ENCODE results near the gene L3MBTL4.

Gene L3MBTL4

DNA sequence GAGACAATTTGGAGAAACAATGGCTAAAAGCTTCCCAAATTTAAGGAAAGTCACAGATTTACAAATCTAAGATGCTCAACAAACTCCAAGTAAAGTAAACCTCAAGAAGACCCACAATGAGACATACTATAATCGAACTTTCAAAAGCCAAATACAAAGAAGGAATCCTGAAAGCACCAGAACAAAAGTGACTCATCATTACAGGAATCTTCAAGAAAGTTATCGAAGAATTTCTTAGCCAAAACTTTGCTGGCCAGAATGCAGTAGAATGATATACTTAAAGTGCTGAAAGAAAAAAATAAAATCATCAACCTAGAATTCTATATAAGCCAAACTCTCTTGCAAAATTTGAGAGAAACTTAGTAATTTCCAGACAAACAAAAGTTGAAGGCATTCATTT is 412.8 kb downstream of the L3MBTL4 start:
- Mint-ChIP-seq H3K9me3 (peaks cover 30% of the 10 kb centered on the region), H3K27me3 (ENCODE audit: low read depth) (peaks cover 5% of the 10 kb centered on the region), H3K4me3 (no peak overlapping the region), H3K27ac (no peak overlapping the region), H3K36me3 (ENCODE audit: low read depth) (peaks cover 9% of the 10 kb centered on the region), H3K4me1 (ENCODE audit: low read depth) (peaks cover 36% of the 10 kb centered on the region)
- DNase-seq (ENCODE audit: low spot score), result no peak

DNA sequence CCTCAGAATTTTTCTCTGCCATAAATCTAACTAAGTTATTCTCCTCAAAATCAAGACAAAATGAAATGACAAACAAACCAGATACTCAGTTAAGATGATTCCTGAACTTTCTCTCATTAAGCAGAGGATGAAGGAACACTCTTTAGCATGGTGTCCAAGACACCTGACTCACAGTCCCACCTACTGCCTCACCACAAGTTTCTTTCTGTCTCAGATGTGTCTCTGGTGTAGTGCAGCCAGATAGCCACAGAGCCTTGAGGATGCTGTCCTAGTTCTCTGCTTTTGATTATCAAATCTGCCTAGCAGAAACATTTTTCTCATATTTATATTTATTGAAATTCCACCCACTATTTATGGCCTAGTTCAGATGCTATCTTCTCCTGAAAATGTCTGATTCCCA is 415.8 kb downstream of the L3MBTL4 start:
- H3K4me1 Mint-ChIP-seq (ENCODE audit: low read depth), result peaks cover 23% of the 10 kb centered on the region
- DNase-seq (ENCODE audit: low spot score), result peak; percentile 19
- H3K27ac Mint-ChIP-seq, result no peak overlapping the region
- peaks cover 9% of the 10 kb centered on the region for H3K27me3 Mint-ChIP-seq (ENCODE audit: low read depth)
- H3K9me3 Mint-ChIP-seq, result peaks cover 21% of the 10 kb centered on the region
- no peak overlapping the region for H3K4me3 Mint-ChIP-seq
- peaks cover 9% of the 10 kb centered on the region for H3K36me3 Mint-ChIP-seq (ENCODE audit: low read depth)

DNA sequence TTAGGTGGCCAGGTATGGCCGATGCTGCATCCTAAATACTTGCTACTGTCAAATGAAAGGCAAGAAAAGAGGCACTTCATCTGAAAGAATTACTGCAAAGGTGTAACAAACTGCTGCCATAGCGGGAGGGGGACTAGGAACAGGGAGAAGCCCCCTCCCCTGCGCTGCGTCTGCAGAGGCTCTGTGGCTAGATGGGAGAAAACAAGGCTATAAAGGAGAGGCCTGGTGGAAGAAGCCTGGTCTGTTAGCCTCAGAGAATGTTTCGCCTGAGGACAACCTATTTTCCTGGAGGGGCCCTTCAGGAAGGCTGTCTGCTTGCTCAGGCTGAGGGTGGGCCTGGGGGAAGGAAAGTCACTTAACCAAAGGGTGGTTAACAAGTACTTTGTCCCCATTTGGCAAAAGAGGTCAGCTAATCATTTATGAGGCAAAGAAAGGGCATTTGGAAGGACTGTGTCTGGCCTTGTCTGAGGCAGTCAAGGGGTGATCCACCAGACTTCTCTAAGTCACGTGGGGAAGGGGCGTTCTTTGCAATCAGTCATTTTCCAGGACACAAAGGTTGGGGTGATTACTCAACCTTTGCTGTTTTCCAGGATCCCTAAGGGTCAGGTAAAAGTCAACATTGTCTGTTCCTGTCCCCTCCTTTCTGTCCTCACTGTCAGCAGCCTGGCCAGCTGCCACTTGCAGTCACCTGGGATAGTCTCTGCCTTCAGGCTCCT is 416.4 kb downstream of the L3MBTL4 start:
- H3K4me3 Mint-ChIP-seq, result no peak overlapping the region
- peaks cover 21% of the 10 kb centered on the region for H3K9me3 Mint-ChIP-seq
- no peak for DNase-seq (ENCODE audit: low spot score)
- no peak overlapping the region for H3K27ac Mint-ChIP-seq
- H3K4me1 Mint-ChIP-seq (ENCODE audit: low read depth), result peaks cover 17% of the 10 kb centered on the region
- H3K36me3 Mint-ChIP-seq (ENCODE audit: low read depth), result peaks cover 9% of the 10 kb centered on the region
- H3K27me3 Mint-ChIP-seq (ENCODE audit: low read depth), result peaks cover 9% of the 10 kb centered on the region

DNA sequence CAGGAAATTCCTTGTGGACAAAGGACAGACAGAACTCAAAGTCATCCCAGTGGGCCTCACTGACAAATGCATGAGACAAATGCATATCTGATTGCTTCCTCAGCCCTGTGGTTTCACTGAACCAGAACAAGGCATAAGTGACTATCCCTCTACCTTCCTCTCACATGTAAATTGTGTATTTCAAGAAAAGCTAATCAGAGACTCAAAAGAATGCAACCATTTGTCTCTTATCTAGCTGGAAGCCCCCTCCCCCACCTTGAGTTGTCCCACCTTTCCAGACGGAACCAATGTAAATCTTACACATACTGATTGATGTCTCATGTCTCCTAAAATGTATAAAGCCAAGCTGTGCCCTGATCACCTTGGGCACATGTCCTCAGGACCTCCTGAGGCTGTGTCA is 417.4 kb downstream of the L3MBTL4 start:
- no peak for DNase-seq (ENCODE audit: low spot score)
- Mint-ChIP-seq H3K27ac (no peak overlapping the region), H3K36me3 (ENCODE audit: low read depth) (peaks cover 9% of the 10 kb centered on the region)

DNA sequence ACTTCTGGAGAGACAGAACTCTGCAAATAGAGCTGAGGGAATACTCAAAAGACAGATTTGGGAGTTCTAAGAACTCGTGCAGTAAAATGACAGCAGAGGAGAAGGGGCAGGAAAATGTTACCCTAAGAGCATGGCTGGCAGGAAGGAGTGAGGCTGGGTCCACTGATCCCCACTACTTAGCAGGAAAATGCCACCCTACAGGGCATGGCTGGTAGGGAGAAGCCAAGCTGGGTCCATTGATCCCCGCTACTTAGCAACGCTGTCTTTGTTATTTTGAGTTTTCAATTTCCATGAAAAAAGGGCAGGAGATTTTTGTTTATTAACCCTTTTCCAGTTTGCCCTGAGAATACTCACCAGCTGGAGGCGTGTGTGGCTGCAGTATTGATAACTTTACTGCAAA is 419.1 kb downstream of the L3MBTL4 start:
- H3K4me1 Mint-ChIP-seq (ENCODE audit: low read depth), result peaks cover 10% of the 10 kb centered on the region
- H3K36me3 Mint-ChIP-seq (ENCODE audit: low read depth), result peaks cover 9% of the 10 kb centered on the region
- no peak overlapping the region for H3K27ac Mint-ChIP-seq
- H3K4me3 Mint-ChIP-seq, result no peak overlapping the region
- H3K27me3 Mint-ChIP-seq (ENCODE audit: low read depth), result peaks cover 12% of the 10 kb centered on the region
- peaks cover 21% of the 10 kb centered on the region for H3K9me3 Mint-ChIP-seq
- no peak for DNase-seq (ENCODE audit: low spot score)

More for the DNA sequence above, 417.4 kb downstream of the L3MBTL4 start:
- Mint-ChIP-seq H3K9me3 (peaks cover 23% of the 10 kb centered on the region), H3K4me3 (no peak overlapping the region), H3K4me1 (ENCODE audit: low read depth) (peaks cover 12% of the 10 kb centered on the region), H3K27me3 (ENCODE audit: low read depth) (peaks cover 9% of the 10 kb centered on the region)

DNA sequence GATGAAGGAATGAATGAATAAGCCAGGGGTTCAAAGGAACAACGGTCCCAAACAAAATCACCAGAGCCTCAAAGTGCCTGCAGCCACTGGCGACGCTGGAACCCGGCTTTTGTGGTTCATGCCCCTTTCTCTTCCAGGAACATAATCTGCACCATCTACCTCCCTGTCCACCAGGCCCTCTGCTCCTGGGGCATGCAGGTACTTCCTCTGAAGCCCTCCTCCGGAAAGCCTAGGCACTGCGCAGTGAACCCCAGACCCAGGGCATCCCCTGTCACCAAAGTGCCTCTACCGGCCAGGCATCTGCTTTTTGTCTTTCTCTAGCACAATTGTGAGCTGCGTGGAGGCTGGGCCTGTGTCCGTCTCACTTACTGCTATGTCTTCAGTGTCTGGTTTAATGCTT is 420.8 kb downstream of the L3MBTL4 start:
- Mint-ChIP-seq H3K4me1 (ENCODE audit: low read depth) (peaks cover 7% of the 10 kb centered on the region), H3K9me3 (peaks cover 9% of the 10 kb centered on the region), H3K27ac (no peak overlapping the region), H3K4me3 (no peak overlapping the region), H3K27me3 (ENCODE audit: low read depth) (peaks cover 10% of the 10 kb centered on the region), H3K36me3 (ENCODE audit: low read depth) (no peaks in the 10 kb centered on the region)
- no peak for DNase-seq (ENCODE audit: low spot score)

DNA sequence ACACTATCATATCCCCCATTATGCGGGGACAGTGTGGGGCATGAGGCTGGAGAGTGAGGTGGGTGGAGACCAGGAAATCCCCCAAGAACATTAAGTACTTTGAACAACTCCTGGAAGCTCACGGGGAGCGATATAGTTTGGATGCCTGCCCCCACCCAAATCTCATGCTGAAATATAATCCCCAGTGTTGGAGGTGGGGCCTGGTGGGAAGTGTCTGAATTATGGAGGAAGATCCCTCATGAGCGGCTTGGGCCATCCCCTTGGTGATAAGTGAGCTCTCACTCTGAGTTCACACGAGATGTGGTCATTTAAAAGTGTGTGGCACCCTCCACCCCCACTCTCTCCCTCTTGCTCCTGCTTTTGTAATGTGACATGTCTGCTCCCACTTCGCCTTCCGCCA is 422.3 kb downstream of the L3MBTL4 start:
- peaks cover 1% of the 10 kb centered on the region for H3K4me1 Mint-ChIP-seq (ENCODE audit: low read depth)
- DNase-seq (ENCODE audit: low spot score), result no peak
- no peak overlapping the region for H3K4me3 Mint-ChIP-seq
- no peaks in the 10 kb centered on the region for H3K36me3 Mint-ChIP-seq (ENCODE audit: low read depth)
- H3K9me3 Mint-ChIP-seq, result peaks cover 9% of the 10 kb centered on the region
- H3K27ac Mint-ChIP-seq, result no peak overlapping the region
- peaks cover 12% of the 10 kb centered on the region for H3K27me3 Mint-ChIP-seq (ENCODE audit: low read depth)

DNA sequence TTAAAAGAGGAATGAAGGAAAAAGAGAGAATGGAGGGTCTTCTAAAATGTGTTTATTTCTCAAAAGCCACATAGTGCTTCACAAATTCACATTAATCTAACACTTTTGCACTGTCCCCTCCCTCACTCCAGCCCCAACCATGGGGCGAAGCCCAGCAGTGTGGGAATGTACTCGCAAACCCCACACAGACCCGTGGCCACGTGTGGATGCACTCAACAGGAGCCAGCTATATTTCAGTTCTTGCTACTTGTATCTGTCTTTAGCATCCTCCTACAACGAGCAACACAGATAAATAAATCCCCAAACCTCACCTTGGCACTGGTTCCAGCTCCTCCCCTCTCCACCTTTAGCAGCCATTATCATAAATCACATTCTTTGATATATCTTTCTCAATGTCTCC is 427.5 kb downstream of the L3MBTL4 start:
- peaks cover 25% of the 10 kb centered on the region for H3K27me3 Mint-ChIP-seq (ENCODE audit: low read depth)
- H3K9me3 Mint-ChIP-seq, result peaks cover 4% of the 10 kb centered on the region
- no peak overlapping the region for H3K4me3 Mint-ChIP-seq
- no peaks in the 10 kb centered on the region for H3K36me3 Mint-ChIP-seq (ENCODE audit: low read depth)
- H3K27ac Mint-ChIP-seq, result no peak overlapping the region
- no peak for DNase-seq (ENCODE audit: low spot score)
- no peaks in the 10 kb centered on the region for H3K4me1 Mint-ChIP-seq (ENCODE audit: low read depth)

DNA sequence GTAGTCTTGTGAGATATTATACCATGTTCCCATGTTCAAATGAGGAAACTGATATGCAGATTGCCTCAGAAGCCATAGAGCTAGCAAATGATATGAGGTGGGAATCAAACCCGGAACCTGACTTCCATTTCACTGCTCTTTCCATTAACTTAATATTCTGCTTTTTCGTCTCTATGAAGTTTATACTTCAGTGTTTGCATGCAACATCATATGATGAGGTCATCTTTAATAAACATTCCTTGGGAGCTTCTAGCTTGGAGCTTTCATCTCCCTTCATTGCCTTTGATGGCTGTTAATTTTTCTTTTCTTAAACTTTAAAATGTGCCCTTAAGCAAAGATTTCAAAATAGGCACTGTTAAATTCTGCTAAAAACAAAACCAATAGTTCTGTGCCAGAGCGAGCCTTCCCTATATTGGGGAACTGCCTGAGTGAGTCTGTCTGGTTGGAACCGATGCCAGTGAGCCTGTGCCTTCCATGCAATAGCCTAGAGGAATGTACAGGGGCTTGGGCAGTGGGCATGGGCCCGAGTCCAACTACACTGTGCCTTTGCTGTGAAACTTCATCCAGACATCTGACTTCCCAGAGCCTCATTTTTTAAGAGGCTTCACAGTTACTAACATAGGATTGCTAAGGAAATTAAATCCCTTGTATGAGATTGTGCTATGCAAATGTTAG is 428.3 kb downstream of the L3MBTL4 start:
- H3K9me3 Mint-ChIP-seq, result no peaks in the 10 kb centered on the region
- no peaks in the 10 kb centered on the region for H3K4me1 Mint-ChIP-seq (ENCODE audit: low read depth)
- no peak for DNase-seq (ENCODE audit: low spot score)
- H3K27ac Mint-ChIP-seq, result no peak overlapping the region
- no peaks in the 10 kb centered on the region for H3K36me3 Mint-ChIP-seq (ENCODE audit: low read depth)
- peaks cover 22% of the 10 kb centered on the region for H3K27me3 Mint-ChIP-seq (ENCODE audit: low read depth)
- H3K4me3 Mint-ChIP-seq, result no peak overlapping the region

DNA sequence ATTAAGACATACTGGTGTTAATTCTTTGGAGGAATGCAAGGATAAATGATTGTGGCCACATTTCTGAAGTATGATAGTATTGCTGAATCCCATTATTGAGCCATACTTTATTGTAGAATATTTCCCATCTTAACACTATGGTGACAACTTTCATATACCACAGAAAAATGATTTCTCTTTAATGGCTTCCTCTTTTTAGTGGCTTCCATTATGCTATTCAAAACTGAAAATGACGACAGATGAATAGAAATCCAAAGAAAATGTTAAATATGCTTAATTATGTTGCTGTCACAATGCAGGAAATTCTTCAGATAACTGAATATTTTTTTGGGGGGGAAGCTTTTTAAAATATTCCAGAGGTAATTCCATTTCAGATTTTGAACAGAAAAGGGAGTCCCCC is 430.5 kb downstream of the L3MBTL4 start:
- no peaks in the 10 kb centered on the region for H3K9me3 Mint-ChIP-seq

DNA sequence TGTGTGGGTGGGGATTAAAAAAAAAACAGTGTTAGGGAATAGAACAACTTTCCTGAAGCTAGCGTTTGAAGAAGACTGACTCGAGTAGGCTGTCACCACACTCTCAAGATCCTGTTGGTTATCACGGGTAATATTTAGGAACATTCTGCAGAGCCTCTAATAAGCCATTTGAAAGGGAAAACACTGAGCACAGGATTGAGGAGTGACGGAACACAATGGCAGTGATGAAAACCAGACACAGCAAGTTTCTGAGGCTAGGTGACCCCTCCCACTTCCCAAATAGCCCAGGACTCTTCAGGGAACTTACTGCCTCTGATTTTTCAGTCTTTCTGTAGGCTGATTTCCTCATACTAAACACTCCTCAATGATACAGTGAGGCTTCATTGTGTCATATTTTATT is 431.2 kb downstream of the L3MBTL4 start:
- Mint-ChIP-seq H3K9me3 (no peaks in the 10 kb centered on the region), H3K27ac (no peak overlapping the region), H3K4me3 (no peak overlapping the region), H3K27me3 (ENCODE audit: low read depth) (peaks cover 22% of the 10 kb centered on the region), H3K36me3 (ENCODE audit: low read depth) (no peaks in the 10 kb centered on the region), H3K4me1 (ENCODE audit: low read depth) (peaks cover 2% of the 10 kb centered on the region)
- no peak for DNase-seq (ENCODE audit: low spot score)

More for the DNA sequence above, 430.5 kb downstream of the L3MBTL4 start:
- Mint-ChIP-seq H3K36me3 (ENCODE audit: low read depth) (no peaks in the 10 kb centered on the region), H3K4me3 (no peak overlapping the region), H3K27me3 (ENCODE audit: low read depth) (peaks cover 22% of the 10 kb centered on the region), H3K27ac (no peak overlapping the region), H3K4me1 (ENCODE audit: low read depth) (peaks cover 2% of the 10 kb centered on the region)
- no peak for DNase-seq (ENCODE audit: low spot score)

DNA sequence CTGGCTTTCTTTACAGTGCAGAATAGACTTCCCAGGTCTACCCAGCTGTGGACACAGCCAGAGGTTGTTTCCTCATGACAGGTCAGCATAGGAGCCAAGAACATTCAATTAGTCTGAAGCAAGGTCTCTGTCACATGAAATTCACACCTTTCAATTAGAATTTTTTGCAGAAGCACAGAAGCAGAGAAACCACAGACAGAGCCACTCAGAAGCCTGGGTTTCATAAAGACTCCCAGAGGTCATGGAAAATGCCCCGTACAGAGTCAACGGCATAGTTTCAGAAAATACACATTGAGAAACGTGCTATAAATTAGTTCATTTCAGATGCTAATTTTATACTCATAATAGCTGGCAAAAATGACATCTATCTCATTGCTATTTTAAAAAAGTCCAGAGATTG is 432.4 kb downstream of the L3MBTL4 start:
- no peaks in the 10 kb centered on the region for H3K9me3 Mint-ChIP-seq
- no peak overlapping the region for H3K27ac Mint-ChIP-seq
- no peaks in the 10 kb centered on the region for H3K36me3 Mint-ChIP-seq (ENCODE audit: low read depth)
- peaks cover 5% of the 10 kb centered on the region for H3K4me1 Mint-ChIP-seq (ENCODE audit: low read depth)
- no peak for DNase-seq (ENCODE audit: low spot score)
- peaks cover 18% of the 10 kb centered on the region for H3K27me3 Mint-ChIP-seq (ENCODE audit: low read depth)
- H3K4me3 Mint-ChIP-seq, result no peak overlapping the region

DNA sequence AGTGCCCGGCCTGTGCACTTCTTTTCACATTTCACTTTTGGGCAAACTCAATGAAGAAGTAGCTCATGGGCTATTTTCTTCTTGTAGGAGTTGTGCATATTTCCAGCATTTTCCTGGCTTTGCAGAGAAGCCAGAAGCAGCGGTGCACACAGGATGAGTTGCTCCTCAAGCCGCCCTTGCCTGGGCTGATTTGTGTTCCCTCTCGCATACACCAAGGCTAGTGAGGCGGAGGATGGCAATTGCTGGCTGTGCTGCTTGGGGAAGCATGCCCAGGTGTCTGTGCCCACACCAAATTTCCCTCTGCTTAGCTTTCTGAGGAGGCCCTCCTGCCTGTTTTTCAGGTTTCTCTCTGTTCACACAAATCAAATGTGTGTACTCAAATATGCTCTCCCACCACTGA is 434.0 kb downstream of the L3MBTL4 start:
- Mint-ChIP-seq H3K4me3 (no peak overlapping the region), H3K36me3 (ENCODE audit: low read depth) (no peaks in the 10 kb centered on the region), H3K9me3 (no peaks in the 10 kb centered on the region), H3K27ac (no peak overlapping the region), H3K4me1 (ENCODE audit: low read depth) (peaks cover 6% of the 10 kb centered on the region), H3K27me3 (ENCODE audit: low read depth) (peaks cover 10% of the 10 kb centered on the region)
- no peak for DNase-seq (ENCODE audit: low spot score)

DNA sequence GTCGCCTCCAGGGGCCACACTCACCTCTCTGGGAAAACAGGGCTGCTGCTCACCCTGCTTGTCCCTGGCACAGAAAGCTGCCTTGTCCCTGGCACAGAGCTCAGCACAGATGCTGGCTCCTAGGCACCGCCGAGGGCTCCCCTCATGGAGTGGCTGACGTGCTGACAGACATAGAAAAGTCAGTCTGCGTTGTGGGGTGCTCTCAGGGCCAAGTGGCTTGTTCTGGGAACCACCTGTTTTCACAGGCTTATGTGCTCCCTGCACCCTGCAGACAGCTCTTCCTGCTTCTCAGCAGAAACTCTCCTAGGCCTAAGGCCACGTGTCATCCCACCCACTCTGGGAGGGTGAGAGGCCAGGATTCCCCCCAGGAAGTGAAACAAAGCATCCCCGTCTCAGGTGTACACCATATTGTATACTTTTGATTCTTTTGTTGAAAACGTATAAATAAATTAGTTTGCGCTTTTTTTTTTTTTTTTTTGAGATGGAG is 434.7 kb downstream of the L3MBTL4 start:
- Mint-ChIP-seq H3K27me3 (ENCODE audit: low read depth) (peaks cover 4% of the 10 kb centered on the region), H3K36me3 (ENCODE audit: low read depth) (no peaks in the 10 kb centered on the region), H3K4me1 (ENCODE audit: low read depth) (peaks cover 14% of the 10 kb centered on the region), H3K9me3 (no peaks in the 10 kb centered on the region), H3K4me3 (no peak overlapping the region), H3K27ac (no peak overlapping the region)
- no peak for DNase-seq (ENCODE audit: low spot score)
